ENCODE measurements around the gene AGK.
"Not testable (repeated sequence)": the region's sequence is repeated elsewhere in the genome, so short reads cannot be mapped to it uniquely, and the experiment has no call there.

Gene AGK

DNA sequence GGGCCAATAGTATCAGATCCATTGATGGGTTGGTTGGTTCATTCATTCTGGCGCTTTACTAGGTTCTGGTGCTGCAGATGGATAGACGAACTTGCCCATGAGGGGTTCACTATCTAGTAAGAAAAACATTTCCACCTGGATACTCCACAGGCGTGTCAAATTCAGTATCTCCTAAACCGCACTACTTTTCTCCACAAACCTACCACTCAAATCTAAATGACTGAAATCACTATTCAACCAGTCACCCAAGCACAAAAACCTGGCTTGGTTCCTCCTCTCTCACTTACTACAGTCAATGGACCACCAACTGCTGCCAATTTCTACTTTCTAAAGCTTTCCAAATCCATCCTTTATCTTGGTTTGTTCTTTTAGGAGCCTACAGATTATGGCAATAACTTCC lies 572 bp downstream of the AGK start:
- no peak for DNase-seq (ENCODE audit: low read depth in 3 of 3, low spot score in 1 of 3)

DNA sequence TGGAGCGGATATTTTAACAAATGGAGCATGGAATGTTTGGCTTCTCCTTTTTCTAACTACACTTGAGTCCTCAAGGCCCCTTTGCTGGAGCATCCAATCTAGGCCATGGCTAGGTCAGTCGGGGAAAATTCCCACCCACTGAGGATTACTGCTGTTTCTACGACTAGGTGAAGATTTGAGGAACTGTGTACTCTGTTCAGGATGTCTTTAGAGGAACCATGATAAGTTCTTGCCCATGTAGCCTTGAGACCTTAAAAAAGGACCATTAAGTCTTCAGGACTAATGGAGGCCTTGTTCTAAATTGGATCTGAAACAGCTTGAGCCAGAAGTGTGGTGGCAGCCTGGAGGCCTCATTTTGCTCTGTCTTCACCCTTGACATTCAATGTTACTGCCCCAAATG lies 6.2 kb downstream of the AGK start:
- no peak for DNase-seq (ENCODE audit: low read depth in 3 of 3, low spot score in 1 of 3)

- DNase-seq (ENCODE audit: low read depth in 3 of 3, low spot score in 1 of 3), result not testable (repeated sequence)
Observed at GRCh38 chr7:141557831-141558531, 6.8 kb downstream of the AGK start.

DNA sequence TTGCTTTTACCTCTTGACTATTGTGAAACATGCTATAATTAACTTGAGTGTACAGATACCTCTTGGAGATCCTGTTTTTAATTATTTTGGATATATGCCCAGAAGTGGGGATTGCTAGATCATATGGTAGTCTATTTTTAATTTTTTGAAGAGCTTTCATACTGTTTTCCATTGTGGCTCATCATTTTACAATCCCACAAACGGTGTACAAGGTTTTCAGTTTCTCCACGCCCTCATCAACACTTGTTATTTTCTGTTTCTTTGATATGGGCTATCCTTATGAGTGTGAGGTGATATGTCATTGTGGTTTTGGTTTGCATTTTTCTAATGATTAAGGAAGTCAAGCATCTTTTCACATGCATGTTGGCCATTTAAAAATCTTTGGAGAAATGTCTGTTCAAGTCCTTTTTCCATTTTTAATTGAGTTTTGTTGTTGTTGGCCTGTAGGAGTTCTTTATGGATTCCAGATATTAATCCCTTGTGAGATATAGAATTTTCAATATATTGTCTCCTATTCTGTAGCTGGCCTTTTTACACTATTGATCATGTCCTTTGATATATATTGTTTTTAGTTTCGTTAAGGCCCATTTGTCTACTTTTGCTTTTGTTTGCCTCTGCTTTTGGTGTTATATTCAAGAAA lies 7.5 kb downstream of the AGK start:
- DNase-seq (ENCODE audit: low read depth in 3 of 3, low spot score in 1 of 3), result no peak

DNA sequence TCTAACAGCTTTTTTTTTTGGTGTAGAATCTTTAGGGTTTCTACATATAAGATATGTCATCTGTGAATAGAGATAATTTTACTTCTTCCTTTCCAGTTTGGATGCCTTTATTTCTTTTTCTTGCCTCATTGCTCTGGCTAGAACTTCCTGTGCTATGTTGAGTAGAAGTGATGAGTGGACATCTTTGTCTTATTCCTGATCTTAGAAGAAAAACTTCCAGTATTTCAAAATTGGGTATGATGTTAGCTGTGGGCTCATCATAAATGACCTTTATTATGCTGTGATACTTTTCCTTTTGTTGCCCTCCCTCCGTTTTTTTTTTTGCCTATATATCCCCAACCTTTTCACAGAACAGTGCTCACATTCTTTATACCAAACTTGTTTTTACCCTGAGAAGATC lies 8.8 kb downstream of the AGK start:
- DNase-seq (ENCODE audit: low read depth in 3 of 3, low spot score in 1 of 3), result no peak

GRCh38 chr7:141562036-141562435 lies 10.8 kb downstream of the AGK start:
- DNase-seq (ENCODE audit: low read depth in 3 of 3, low spot score in 1 of 3), result no peak

GRCh38 chr7:141562543-141562942 lies 11.3 kb downstream of the AGK start:
- DNase-seq (ENCODE audit: low read depth in 3 of 3, low spot score in 1 of 3), result no peak

DNA sequence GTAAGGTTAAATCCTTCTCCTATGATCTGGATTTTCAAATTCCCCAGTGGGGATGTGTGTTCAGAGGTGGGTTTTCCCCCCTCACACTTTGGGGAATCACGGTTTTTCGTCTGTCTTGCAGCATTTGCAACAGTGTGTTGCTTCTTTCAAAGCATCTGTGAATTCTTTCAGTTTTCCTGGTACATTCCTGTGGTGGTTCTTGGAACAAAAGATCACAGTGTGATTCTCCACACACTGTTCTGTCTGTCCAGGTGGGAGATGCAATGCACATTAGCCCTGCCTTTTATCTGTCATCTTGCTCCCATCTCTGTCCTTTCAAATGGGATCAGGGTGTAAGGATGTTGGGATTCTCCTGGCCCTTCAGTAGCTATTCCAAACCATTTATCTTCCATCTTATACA lies 11.8 kb downstream of the AGK start:
- DNase-seq (ENCODE audit: low read depth in 3 of 3, low spot score in 1 of 3), result no peak

DNA sequence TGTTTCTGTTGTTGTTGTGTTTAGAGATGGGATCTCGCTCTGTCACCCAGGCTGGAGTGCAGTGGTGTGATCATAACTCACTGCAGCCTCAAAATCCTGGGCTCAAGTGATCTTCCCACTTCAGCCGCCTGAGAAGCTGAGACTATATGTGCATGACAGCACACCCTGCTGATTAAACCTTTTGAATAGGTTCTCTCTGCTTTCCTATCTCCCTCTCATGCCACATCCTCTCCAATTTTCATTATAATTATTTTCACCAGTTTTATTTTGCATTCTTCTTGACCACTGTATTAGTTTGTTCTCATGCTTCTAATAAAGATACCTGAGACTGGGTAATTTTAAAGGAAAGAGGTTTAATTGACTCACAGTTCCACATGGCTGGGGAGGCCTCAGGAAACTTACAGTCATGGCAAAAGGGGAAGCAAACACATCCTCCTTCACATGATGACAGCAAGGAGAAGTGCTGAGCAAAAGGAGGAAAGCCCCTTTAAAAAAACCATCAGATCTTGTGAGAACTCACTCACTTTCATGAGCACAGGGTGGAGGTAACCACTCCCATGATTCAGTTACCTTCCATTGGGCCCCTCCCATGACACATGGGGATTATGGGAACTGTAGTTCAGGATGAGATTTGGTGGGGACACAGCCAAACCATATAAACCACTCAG lies 12.9 kb downstream of the AGK start:
- no peak for DNase-seq (ENCODE audit: low read depth in 3 of 3, low spot score in 1 of 3)

- no peak for DNase-seq (ENCODE audit: low read depth in 3 of 3, low spot score in 1 of 3)
Observed at GRCh38 chr7:141567432-141567831, 16.2 kb downstream of the AGK start.

DNA sequence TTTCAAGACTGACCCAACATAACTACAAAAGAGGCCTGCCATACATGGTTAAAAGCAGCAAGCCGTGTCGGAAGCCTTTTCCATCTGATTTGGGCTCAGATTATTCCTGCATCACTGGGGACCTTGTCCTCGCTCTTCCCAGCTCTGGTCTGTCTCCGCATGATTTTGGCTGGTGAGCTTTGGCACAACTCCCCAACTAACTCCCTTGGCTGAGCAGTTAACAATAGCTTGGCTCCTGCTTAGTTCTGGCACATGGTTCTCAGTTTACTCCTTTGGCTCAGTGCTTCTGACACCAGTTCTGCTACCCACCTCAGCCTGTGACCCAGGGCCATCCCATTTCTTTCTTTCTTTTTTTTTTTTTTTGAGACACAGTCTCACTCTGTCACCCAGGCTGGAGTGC lies 17.0 kb downstream of the AGK start:
- DNase-seq (ENCODE audit: low read depth in 3 of 3, low spot score in 1 of 3), result no peak

DNA sequence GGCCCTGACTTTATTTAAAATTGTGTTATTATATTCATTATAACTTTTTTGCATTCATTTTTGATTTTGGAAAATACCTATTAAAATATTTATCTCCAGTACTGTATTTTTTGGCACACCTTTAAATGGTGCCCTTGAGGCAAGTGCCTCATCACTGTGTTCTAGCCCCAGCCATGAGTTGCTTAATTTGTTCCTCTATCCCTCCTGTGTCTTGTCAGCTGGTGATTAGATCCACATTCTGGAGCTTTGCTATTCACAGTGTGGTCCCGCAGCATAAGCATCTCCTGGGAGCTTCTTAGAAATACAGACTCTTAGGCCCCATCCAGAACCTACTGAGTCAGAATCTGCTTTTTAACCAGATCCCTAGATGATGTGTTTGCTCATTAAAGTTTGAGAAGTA lies 19.8 kb downstream of the AGK start:
- no peak for DNase-seq (ENCODE audit: low read depth in 3 of 3, low spot score in 1 of 3)

DNA sequence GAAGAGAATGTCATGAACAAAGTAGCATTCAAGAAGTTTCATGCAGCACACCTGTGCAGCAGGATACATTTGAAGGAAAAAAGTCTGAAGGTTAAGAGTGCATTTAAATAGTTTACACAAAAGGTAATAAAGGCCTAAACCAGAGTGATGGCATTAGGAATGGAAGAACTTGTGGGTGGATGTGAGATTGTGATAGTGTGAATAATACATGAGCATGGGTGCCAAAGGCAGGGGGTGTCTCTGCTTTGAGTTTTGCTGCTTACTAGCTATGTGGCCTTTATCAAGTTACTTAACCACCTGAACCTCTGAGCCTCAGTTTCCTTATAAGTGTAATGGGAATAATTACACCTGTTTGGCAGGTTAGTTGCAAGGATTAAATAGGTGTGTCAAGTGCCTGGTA lies 21.0 kb downstream of the AGK start:
- DNase-seq (ENCODE audit: low read depth in 3 of 3, low spot score in 1 of 3), result no peak

DNA sequence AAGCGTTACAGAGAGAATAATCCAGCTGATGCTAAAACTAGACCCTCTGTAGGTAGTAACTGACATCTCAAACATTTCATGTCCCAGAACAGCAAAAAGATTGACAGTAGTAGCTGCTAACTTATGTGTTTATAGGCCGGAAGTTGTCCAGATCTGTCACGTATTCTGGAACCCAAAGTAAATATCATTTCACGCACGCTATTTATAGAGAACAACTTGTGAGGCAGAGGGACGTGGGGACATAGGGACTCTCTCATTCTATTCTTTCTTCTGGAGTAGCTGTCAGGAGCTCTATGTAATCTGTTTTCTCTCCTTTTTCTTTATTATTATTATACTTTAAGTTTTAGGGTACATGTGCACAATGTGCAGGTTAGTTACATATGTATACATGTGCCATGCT lies 22.3 kb downstream of the AGK start:
- no peak for DNase-seq (ENCODE audit: low read depth in 3 of 3, low spot score in 1 of 3)

- no peak for DNase-seq (ENCODE audit: low read depth in 3 of 3, low spot score in 1 of 3)
Observed at GRCh38 chr7:141575164-141575563, 24.0 kb downstream of the AGK start.

DNA sequence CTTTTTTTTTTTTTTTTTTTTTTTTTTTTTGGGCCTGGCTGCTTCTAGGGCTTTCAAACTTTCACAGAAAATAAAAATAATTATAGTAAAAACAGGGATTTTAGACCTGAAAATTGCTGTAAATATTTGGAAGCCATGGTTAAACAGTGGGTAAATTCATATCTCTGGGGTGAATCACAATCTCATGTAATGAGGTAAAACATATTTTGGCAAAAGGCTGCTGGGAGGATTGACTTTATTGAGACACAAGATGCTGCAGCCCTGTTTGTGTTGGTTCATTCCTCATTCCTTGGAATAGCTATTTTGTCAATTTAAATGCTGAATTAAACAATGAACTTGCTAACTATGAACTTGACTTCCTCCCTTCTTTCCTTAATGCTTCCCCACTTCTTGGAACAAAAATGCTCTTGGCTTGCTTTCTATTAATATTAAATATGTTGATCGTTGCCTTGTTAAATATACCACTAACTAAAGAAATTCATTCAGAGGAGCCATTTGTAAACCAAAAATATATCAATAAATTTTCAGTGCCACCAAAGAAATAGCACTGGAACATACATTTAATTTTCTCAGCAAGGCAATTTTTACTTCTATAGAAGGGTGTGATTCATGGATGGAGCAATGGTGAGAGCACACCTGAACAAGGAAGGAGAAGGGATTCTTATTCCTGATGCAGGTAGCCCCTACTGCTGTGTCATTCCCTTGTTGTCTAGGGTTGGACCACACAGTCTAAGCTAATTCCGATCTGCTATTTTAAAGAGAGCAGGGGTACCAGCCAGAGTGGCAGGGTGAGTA lies 24.6 kb downstream of the AGK start:
- no peak for DNase-seq (ENCODE audit: low read depth in 3 of 3, low spot score in 1 of 3)

DNA sequence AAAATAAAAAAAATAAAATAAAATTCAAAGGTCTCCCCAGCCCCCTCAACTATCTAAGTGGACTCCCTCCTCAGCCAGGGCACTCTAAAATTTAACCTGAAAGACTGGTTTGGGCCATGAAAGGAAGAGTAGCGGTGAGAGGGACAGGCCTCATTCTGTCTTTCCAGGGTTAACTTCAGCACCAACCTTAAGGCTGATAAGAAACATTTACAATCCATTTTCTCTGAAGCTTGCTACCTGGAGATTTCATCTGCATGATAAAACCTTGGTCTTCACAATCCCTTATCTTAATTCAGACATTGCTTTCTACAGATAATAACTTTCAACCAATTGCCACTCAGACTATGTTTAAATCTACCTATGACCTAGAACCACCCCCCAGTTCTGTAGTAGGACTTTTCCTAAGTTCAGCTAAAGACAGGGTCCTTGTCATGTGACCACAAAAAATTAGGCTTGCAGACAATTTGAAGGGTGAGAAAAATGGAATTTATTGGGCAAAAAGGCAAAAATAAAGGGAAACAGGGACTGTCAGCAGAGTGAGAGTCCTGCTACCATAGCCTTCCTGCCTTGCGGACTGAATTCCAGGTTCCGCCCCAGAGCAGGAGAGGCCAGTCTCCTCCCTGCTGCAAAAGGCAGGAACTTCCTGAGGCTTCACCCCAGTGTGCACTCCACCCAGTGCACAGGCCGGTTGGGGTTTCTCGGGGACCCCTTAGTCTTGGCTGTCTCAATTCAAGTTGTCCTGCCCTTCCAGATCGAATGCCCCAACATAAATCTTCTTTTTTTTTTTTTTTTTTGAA lies 26.0 kb downstream of the AGK start:
- DNase-seq (ENCODE audit: low read depth in 3 of 3, low spot score in 1 of 3), result no peak

- not testable (repeated sequence) for DNase-seq (ENCODE audit: low read depth in 3 of 3, low spot score in 1 of 3)
Observed at GRCh38 chr7:141579953-141580352, 28.7 kb downstream of the AGK start.

GRCh38 chr7:141582063-141582462 lies 30.9 kb downstream of the AGK start:
- not testable (repeated sequence) for DNase-seq (ENCODE audit: low read depth in 3 of 3, low spot score in 1 of 3)

- no peak for DNase-seq (ENCODE audit: low read depth in 3 of 3, low spot score in 1 of 3)
Observed at GRCh38 chr7:141584935-141585334, 33.7 kb downstream of the AGK start.

Measured in stimulated activated CD4-positive, alpha-beta T cell treated with anti-CD3 and anti-CD28 coated beads, TNF-alpha, amount 100 ng/mL, for 1 hour (primary cell).